ENCODE measurements around the gene ABI1. TPM values are rescaled to one million over a fixed set of nuclear protein-coding genes. Genes with fewer than 3 reads are reported as not detected.

The ABI1 gene
- total RNA-seq, 1 donor from 2014 or later, result 83.5 TPM

GRCh38 chr10:26870766-26871165 lies 10.0 kb upstream of the ABI1 start:
- no peak for ATAC-seq (ENCODE audit: low read depth)
- Mint-ChIP-seq H3K4me3 (no peak overlapping the region), H3K36me3 (ENCODE audit: low read depth) (no peaks in the 10 kb centered on the region), H3K9me3 (no peaks in the 10 kb centered on the region), H3K4me1 (peaks cover 6% of the 10 kb centered on the region), H3K27ac (no peak overlapping the region), H3K27me3 (no peaks in the 10 kb centered on the region)
- DNase-seq, result no peak
- TF ChIP-seq CTCF (IDR thresholded peaks at IDR 0.05), result no peak
- CTCF ChIA-PET, result interaction anchor here (0.6 kb wide), 1 partner anchor 145 kb away, joined by 3 read pairs; no protein-coding TSS in a partner anchor
- POLR2A ChIA-PET, result no interaction called here
- intact Hi-C loops (cut with micrococcal nuclease), result no loop called here

- ChIA-PET CTCF (interaction anchor here (1.0 kb wide), 1 partner anchor 8 kb away, joined by 4 read pairs; the partner anchor contains the start of gene ABI1), POLR2A (interaction anchor here (0.6 to 1.0 kb wide), 2 partner anchors 9 to 47 kb away, joined by 4 to 7 read pairs; partner anchors contain the start of gene ABI1)
- Mint-ChIP-seq H3K4me1 (peaks cover 6% of the 10 kb centered on the region), H3K27ac (no peak overlapping the region), H3K9me3 (no peaks in the 10 kb centered on the region), H3K4me3 (no peak overlapping the region), H3K27me3 (no peaks in the 10 kb centered on the region), H3K36me3 (ENCODE audit: low read depth) (no peaks in the 10 kb centered on the region)
- TF ChIP-seq CTCF (IDR thresholded peaks at IDR 0.05), result no peak
- no peak for DNase-seq
- intact Hi-C loops (cut with micrococcal nuclease), result no loop called here
- ATAC-seq (ENCODE audit: low read depth), result no peak
Measured at GRCh38 chr10:26869528-26869927, 8.8 kb upstream of the ABI1 start.

GRCh38 chr10:26863351-26864076 lies 2.8 kb upstream of the ABI1 start:
- Mint-ChIP-seq H3K27me3 (peaks cover 3% of the 10 kb centered on the region), H3K4me1 (peaks cover 19% of the 10 kb centered on the region), H3K4me3 (no peak overlapping the region), H3K27ac (no peak overlapping the region), H3K9me3 (no peaks in the 10 kb centered on the region), H3K36me3 (ENCODE audit: low read depth) (peaks cover 7% of the 10 kb centered on the region)
- ChIA-PET CTCF (interaction anchor here (0.6 to 3.1 kb wide), 2 partner anchors 137 to 1781 kb away, joined by 3 to 27 read pairs; no protein-coding TSS in a partner anchor), POLR2A (no interaction called here)
- ATAC-seq (ENCODE audit: low read depth) (no peak), DNase-seq (no peak)
- intact Hi-C loops (cut with micrococcal nuclease), result loop anchor here (5.0 kb wide), 1 partner anchor 1669 kb away; the partner anchor contains the start of gene WAC
- no peak for TF ChIP-seq CTCF (IDR thresholded peaks at IDR 0.05)

- Mint-ChIP-seq H3K4me3 (peak overlapping the region; percentile 98), H3K9me3 (no peaks in the 10 kb centered on the region), H3K36me3 (ENCODE audit: low read depth) (peaks cover 7% of the 10 kb centered on the region), H3K4me1 (peaks cover 39% of the 10 kb centered on the region), H3K27ac (peak overlapping the region; percentile 98), H3K27me3 (peaks cover 3% of the 10 kb centered on the region)
- peak; percentile 33 for TF ChIP-seq CTCF (IDR thresholded peaks at IDR 0.05)
- no peak for DNase-seq
- intact Hi-C loops (cut with micrococcal nuclease), result loop anchor here (1.0 to 5.0 kb wide), 8 partner anchors 21 to 1671 kb away; partner anchors contain the start of genes APBB1IP, PDSS1, RAB18 and WAC
- POLR2A ChIA-PET, result interaction anchor here (0.6 to 3.3 kb wide), 13 partner anchors 8 to 430 kb away, joined by 3 to 33 read pairs (median 4); partner anchors contain the start of gene APBB1IP
- CTCF ChIA-PET, result interaction anchor here (0.7 to 3.1 kb wide), 10 partner anchors 9 to 659 kb away, joined by 3 to 27 read pairs (median 4); no protein-coding TSS in a partner anchor
- ATAC-seq (ENCODE audit: low read depth), result no peak
Measured at GRCh38 chr10:26861205-26861998, 644 bp upstream of the ABI1 start.

All from activated B cell treated with CpG ODN at 0.5 μM for 24 hours (primary cell).